Activated naive CD4-positive, alpha-beta T cell (primary cell): ENCODE data around the gene KLK11.
"Not testable (repeated sequence)": the region's sequence is repeated elsewhere in the genome, so short reads cannot be mapped to it uniquely, and the experiment has no call there.

ENCODE experiments used
- DNase-seq, 4 experiments: peaks; one replicate each; lab custom pipeline; 2025; lab: John Stamatoyannopoulos, UW

KLK11 gene

GRCh38 chr19:51003316-51003715 lies 23.1 kb downstream of the KLK11 start:
- no peak for DNase-seq

- no peak for DNase-seq
Observed at GRCh38 chr19:51002542-51003311, 23.7 kb downstream of the KLK11 start.

- no peak for DNase-seq
Observed at GRCh38 chr19:51002089-51002532, 24.3 kb downstream of the KLK11 start.

DNA sequence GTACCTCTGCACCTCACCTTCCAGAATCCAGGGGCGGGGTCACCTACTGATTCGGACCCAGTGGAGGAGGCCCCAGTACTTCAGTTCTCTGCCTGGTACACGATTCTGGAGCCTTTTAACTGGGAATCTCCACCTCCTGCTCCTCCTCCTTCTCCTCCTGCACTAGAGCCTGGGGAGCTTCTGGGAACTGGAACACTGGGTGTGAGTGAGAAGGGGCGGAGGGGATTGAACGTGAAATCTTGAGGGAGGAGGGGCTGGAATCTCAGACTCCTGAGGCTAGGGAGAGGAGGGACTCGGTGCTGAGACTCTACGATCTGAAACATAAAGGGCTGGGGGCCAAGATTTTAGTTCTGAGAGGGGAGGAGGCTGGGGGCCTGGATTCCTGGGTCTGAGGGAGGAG lies 24.9 kb downstream of the KLK11 start, which contains the start of gene KLK8:
Gene KLK8, minus strand, starts transcription at position 90 of the 400 bp plus-strand sequence. CDS start 437 bp downstream, outside the sequence.
- DNase-seq = no peak

- no peak for DNase-seq
Observed at GRCh38 chr19:51000981-51001380, 25.4 kb downstream of the KLK11 start.

GRCh38 chr19:51000426-51000825 lies 26.0 kb downstream of the KLK11 start:
- DNase-seq = no peak

- DNase-seq = no peak
Observed at GRCh38 chr19:50998686-50999085, 27.7 kb downstream of the KLK11 start.

- DNase-seq = no peak
Observed at GRCh38 chr19:50998061-50998460, 28.4 kb downstream of the KLK11 start.

DNA sequence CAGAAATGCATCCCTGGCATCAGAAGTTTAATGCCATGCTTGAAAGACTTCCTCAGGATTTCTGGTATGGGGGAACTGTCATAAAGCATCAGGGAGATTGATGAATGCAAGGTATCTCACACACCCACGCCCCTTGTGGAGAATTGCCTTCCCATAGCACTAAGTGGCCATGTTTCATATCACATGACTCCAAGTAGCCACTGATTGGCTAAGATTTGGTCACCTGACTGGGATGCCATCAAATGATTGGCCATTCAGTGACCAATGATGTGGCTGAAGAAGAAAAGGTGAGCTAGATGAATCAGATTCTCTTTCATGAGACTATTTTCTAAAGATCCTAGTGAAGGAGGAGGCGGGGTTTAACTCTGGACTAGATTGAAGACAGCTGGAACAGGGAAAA lies 32.3 kb downstream of the KLK11 start:
- DNase-seq = no peak

- no peak for DNase-seq
Observed at GRCh38 chr19:50992666-50993035, 33.8 kb downstream of the KLK11 start.

DNA sequence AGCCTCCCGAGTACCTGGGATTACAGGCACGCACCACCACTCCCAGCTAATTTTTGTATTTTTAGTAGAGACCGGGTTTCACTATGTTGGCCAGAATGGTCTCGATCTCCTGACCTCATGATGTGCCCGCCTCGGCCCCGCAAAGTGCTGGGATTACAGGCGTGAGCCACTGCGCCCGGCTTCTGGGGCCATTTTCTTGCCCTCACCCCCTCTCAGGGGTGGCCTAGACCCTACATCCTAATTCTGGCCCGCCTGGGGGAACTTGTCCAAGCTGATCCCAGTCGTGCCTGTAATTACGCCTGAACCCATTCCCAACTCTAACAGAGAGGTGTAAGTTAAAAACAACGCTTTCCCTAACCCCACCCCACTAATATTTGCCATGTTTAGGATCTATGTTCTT lies 42.0 kb downstream of the KLK11 start:
- DNase-seq = not testable (repeated sequence)

- DNase-seq = no peak
Observed at GRCh38 chr19:50983625-50984292, 42.7 kb downstream of the KLK11 start, which contains the start of gene KLK7. KLK7 (minus strand) TSS chr19:50983917; CDS start chr19:50982399, 1,518 bp downstream.

DNA sequence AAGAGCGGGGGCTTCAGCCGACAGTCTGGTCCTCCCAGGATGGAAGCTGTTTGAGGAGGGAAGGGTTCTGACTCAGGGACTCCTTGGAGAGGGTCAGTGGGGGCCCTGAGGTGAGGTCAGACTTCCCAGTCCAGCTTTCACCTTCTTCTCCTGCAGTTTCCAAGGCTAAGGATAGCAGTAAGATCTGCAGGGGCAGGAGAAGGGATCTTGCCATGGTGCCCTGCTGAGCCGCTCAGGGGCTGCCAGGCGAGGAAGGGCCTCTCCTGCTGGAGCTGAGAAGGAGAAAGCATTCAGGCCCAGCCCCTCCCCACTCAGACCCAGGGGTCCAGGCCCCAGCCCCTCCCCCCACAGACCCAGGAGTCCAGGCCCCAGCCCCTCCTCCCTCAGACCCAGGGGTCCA lies 44.2 kb downstream of the KLK11 start:
- DNase-seq = no peak

- DNase-seq = no peak
Observed at GRCh38 chr19:50981587-50982146, 44.7 kb downstream of the KLK11 start.

- DNase-seq = no peak
Observed at GRCh38 chr19:50980208-50980607, 46.2 kb downstream of the KLK11 start.

DNA sequence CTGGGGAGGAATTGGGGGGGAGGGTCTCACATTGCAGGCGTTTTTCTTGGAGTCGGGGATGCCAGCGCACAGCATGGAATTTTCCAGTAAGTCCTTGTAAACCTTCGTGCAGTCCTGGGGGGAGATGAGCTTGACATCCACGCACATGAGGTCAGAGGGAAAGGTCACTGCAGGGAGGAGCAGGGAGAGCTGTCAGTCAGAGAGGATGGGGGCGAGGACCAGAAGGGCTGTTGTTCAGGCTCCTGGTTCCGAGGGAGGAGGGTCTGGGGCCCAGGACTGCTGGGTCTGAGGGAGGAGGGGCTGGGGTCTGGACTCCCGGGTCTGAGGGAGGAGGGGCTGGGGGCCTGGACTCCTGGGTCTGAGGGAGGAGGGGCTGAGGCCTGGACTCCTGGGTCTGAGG lies 46.7 kb downstream of the KLK11 start:
- no peak for DNase-seq

- no peak for DNase-seq
Observed at GRCh38 chr19:50978772-50979390, 47.5 kb downstream of the KLK11 start.

GRCh38 chr19:50977626-50978025 lies 48.8 kb downstream of the KLK11 start:
- DNase-seq = no peak

GRCh38 chr19:50975766-50976165 lies 50.6 kb downstream of the KLK11 start:
- DNase-seq = no peak

GRCh38 chr19:50974702-50975556 lies 51.5 kb downstream of the KLK11 start:
- DNase-seq = no peak

GRCh38 chr19:50972795-50973376 lies 53.5 kb downstream of the KLK11 start:
- DNase-seq = no peak
